Activated T-cell treated with anti-CD3 and anti-CD28 coated beads for 24 hours (primary cell): Measurements from ENCODE around the gene LHPP.

Source experiments
- DNase-seq: peaks from one replicate; pipeline ENCODE4 v3.0.0-alpha.2; 2020; ENCODE audit warnings: low read depth

LHPP gene

DNA sequence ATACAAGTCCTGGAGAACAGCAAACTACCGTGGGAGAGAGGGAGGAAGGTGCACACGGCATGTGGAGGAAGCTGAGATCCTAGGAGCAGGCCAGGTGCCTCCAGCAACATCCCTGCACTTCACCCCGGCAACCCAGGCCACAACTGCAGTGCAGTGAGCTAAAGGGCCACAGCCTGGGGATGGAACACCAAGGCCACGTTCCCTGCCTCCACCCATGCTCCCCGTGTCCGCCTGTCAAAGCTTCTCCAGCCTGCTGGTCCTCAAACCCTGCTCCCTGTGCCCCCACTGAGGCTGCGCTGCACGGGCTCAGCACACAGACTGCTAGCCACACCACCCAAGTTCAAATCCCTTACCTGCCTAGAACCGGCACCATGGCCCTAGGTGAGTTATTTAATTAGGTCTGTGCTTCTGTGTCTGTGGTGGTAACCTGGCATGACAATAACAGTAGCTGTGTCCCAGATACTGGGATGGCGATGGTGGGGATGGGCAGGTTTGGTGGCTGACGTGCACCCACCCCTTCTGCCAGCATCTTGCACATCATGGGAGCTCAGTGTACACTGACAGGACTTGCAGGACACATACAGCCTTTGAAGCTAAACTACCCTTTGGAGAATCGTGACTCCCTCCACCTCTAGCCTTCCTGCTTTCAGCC is 197.1 kb downstream of the LHPP start:
- no peak for DNase-seq

DNA sequence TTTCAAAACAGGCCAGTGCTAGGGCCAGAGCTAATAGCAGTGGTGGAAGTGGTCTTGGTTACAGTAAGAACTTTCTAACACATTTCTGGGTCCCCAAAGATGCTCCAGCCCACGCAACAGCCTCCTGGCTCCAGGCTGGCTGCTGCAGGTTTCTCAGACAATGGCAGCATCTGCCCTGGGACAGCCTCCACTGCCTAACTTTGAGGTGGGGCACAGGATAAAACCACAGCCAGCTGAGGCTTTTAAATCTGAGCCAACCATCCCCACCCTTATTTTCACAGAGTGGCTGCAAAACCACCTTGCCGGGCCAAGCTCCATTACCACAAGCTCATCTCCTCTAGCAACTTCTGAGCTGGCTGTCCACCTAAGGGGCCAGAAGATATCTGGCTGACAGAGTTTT is 197.8 kb downstream of the LHPP start:
- no peak for DNase-seq

DNA sequence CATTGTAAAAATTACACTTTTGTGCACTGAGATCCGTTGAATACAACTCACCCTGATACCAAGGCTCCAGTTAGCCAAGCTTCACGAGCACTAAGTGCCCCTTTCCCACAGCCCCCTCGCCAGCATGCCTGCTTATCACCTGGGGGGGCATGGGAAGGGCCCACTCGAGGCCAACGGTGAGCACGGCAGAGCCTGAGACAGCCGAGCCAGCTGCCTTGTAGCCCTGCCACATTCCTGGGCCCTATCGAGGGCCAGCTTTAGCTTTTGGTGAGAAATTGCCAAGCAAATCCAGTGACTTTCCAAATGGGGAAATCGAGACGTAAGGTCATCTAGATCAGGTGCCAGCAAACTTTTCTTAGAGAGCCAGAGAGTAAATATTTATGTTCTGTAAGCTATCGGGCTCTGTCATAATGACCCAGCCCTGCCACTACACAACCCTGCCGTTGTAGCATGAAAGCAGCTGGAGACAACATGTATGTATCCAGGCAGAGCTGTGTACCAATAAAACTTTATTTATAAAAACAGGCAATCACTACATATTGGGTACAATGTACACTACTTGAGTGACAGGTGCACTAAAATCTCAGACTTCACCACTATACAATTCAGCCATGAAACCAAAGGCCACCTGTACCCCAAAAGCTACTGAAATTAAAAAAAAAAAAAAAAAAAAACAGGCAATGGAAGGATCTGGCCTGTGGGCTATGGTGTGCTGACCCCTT is 198.9 kb downstream of the LHPP start:
- no peak for DNase-seq

DNA sequence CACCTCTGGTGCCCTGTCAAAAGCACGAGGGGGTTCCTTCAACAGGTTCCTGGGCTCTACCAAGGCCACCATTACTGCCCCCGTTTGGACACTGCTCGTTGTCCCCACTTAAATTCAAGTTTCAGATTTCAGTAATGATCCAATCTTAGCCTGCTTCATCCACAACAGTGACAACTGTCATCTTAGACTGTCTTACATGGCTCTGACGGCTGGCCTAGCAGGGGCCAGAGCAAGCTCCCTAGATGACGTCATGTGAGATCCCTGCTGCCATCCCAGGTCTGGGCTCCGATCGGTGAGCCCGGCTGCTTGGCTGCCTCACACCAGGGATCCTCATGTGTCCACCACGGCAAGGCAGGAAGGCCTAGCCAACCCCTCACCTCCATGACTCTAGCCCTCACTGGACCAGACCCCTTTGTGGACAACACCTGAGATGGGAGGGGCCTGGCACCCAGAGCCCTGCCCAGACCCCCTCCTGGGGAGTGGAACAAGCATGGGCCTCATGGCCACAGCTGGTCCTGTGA is 200.1 kb downstream of the LHPP start:
- no peak for DNase-seq

DNA sequence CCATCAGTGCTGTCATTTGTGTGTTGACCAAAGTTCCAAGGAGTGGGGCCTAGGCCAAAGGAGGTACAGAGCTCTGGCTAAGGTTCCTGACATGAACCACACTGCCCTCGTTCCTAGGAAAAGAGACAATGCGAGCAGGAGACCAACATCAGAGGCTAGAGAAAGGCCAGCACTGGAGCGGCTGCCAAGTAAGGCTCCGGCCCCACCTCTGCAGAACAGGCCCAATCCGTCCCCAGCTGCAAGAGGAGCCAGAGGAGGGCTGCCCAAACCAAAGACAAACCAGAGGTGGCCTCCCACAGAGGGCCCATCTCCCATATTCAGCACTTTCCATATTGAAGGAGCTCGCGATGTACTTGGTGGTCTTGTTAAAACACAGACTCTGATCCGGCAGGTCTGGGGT is 201.6 kb downstream of the LHPP start:
- DNase-seq = no peak
